Right lobe of liver (tissue), 6 donors: Measurements from ENCODE around the gene KRT71. TPM values are rescaled to one million over a fixed set of nuclear protein-coding genes. Genes with fewer than 3 reads are reported as not detected.

ENCODE experiments used
- ATAC-seq, 4 donors: fragments of 200-7000 bp; cut with Tn5 transposase; one replicate each; pipeline ENCODE4 v1.9.1; 2020; ENCODE audit warnings: mild to moderate bottlenecking in 4 of 4, moderate library complexity in 4 of 4
- DNase-seq, 3 donors: peaks; one replicate each; pipeline ENCODE4 v3.0.0-alpha.2; 2020
- H3K27ac ChIP-seq, 3 donors: fragments of 200-600 bp; one replicate each; pipeline ENCODE4 v1.8.0; 2022
- H3K27me3 ChIP-seq, 2 donors: fragments of 200-600 bp; one replicate each; pipeline ENCODE4 v1.8.0; 2022
- H3K36me3 ChIP-seq, 4 donors: fragments of 200-600 bp; sonication (generic) in 1 of 4; one replicate each; pipeline versions ENCODE4 v1.5.1 to v1.8.0; 2017 to 2022; ENCODE audit warnings: control low read depth in 1 of 4
- H3K4me1 ChIP-seq, 4 donors: fragments of 200-600 bp; sonication (generic) in 1 of 4; one replicate each; pipeline versions ENCODE4 v1.5.1 to v1.8.0; 2017 to 2022; ENCODE audit warnings: control low read depth in 1 of 4
- H3K4me3 ChIP-seq, 3 donors: fragments of 200-600 bp; one replicate each; pipeline ENCODE4 v1.8.0; 2022
- H3K9me3 ChIP-seq, 4 donors: fragments of 200-600 bp; sonication (generic) in 1 of 4; one replicate each; pipeline versions ENCODE4 v1.5.1 to v1.8.0; 2017 to 2022; ENCODE audit warnings: control low read depth in 1 of 4
- CTCF ChIP-seq, 4 donors: fragments of 200-600 bp in 3 of 4; fragments of 450-650 bp in 1 of 4; IDR thresholded peaks; one replicate each; pipeline versions ENCODE4 v1.5.1 to v1.8.0; 2016 to 2022; ENCODE audit warnings: antibody characterized with exemption in 4 of 4, mild to moderate bottlenecking in 2 of 4
- POLR2A ChIP-seq: fragments of 450-650 bp; IDR thresholded peaks from one replicate; pipeline ENCODE4 v1.6.1; 2017; ENCODE audit warnings: antibody characterized with exemption, mild to moderate bottlenecking
- WGBS: methylation state at CpG from one replicate; pipeline ENCODE4 v1.1.6; 2018; ENCODE audit warnings: low coverage, low lambda C conversion rate; ENCODE audit not compliant: insufficient coverage; ENCODE audit errors: missing lambda C conversion rate; 5-methylcytosine and 5-hydroxymethylcytosine counted together
- intact Hi-C, 2 donors: fragments of 100-400 bp; cut with DNase I; formaldehyde crosslinking; loops; one replicate each; pipeline versions ENCODE4 v1.11.2 to v1.14.1; 2022
- total RNA-seq, 6 experiments: library from RNA; depleted of rRNA in 2 of 6; stranded (reverse); fragments of >200 nt in 2 of 6; fragmentation: NEBNext Ultra II Directional in 3 of 6; extraction: Animal tissue kit (Norgen Biotek cat#: 25700) in 3 of 6; gene quantifications; one replicate each; pipeline versions ENCODE4 v1.1.0 to v1.2.4, GENCODE V29; 2016 to 2023
- donor health status: DM: no; HTN: yes; CAD: no.
- donor health status: DM: no; HTN: no; CAD: no.
- donor health status: DM: no; HTN: no; CAD: no.
- donor health status: DM: no; HTN: yes; CAD: no.
- donor health status: DM: no; HTN: yes; CAD: no.

Gene KRT71
- total RNA-seq, 6 experiments from 2014 or later, result not detected

- no peak for ATAC-seq
- WGBS, result 96% methylated on average over 3 of the region's 10 CpGs
- no peak for DNase-seq
- no peaks in the 10 kb centered on the region for H3K36me3 ChIP-seq
- no peak overlapping the region for H3K4me3 ChIP-seq
- H3K27me3 ChIP-seq, result no peaks in the 10 kb centered on the region
- H3K4me1 ChIP-seq, result no peaks in the 10 kb centered on the region
- no peak for TF ChIP-seq POLR2A
- TF ChIP-seq CTCF (IDR thresholded peaks at IDR 0.05), result no peak
- H3K27ac ChIP-seq, result no peak overlapping the region
- H3K9me3 ChIP-seq, result no peaks in the 10 kb centered on the region
- intact Hi-C loops, result loop anchor here in 1 of 2 donors (10.0 kb wide), 1 partner anchor 404 kb away; no protein-coding TSS in a partner anchor
These were observed 17.6 kb upstream of the KRT71 start for GRCh38 chr12:52570511-52570910.

- WGBS, result 88% methylated on average over 11 of the region's 12 CpGs
- no peaks in the 10 kb centered on the region for H3K9me3 ChIP-seq
- TF ChIP-seq CTCF (IDR thresholded peaks at IDR 0.05) (no peak), POLR2A (no peak)
- ATAC-seq (no peak), DNase-seq (peak in 1 of 3 donors; percentile 27)
- no peaks in the 10 kb centered on the region for H3K4me1 ChIP-seq
- no peaks in the 10 kb centered on the region for H3K27me3 ChIP-seq
- H3K4me3 ChIP-seq, result no peak overlapping the region
- H3K36me3 ChIP-seq, result no peaks in the 10 kb centered on the region
- no peak overlapping the region for H3K27ac ChIP-seq
- intact Hi-C loops, result loop anchor here in 1 of 2 donors (10.0 kb wide), 1 partner anchor 173 kb away; no protein-coding TSS in a partner anchor
These were observed 15.2 kb upstream of the KRT71 start for GRCh38 chr12:52568111-52568510.

- no CpG with 5 or more reads among the region's 8 CpGs for WGBS
- ATAC-seq (peak in 2 of 4 donors; percentile 23 to 34), DNase-seq (no peak)
- no peaks in the 10 kb centered on the region for H3K36me3 ChIP-seq
- no peaks in the 10 kb centered on the region for H3K27me3 ChIP-seq
- intact Hi-C loops, result loop anchor here in 1 of 2 donors (10.0 kb wide), 1 partner anchor 172 kb away; no protein-coding TSS in a partner anchor
- no peaks in the 10 kb centered on the region for H3K4me1 ChIP-seq
- no peak overlapping the region for H3K4me3 ChIP-seq
- TF ChIP-seq POLR2A (no peak), CTCF (IDR thresholded peaks at IDR 0.05) (no peak)
- H3K27ac ChIP-seq, result no peak overlapping the region
- H3K9me3 ChIP-seq, result no peaks in the 10 kb centered on the region
These were observed 13.9 kb upstream of the KRT71 start for GRCh38 chr12:52566847-52567291.

GRCh38 chr12:52564582-52564981 is 11.6 kb upstream of the KRT71 start:
- H3K36me3 ChIP-seq, result no peaks in the 10 kb centered on the region
- H3K27ac ChIP-seq, result no peak overlapping the region
- intact Hi-C loops, result loop anchor here in 1 of 2 donors (10.0 kb wide), 1 partner anchor 170 kb away; no protein-coding TSS in a partner anchor
- H3K4me3 ChIP-seq, result no peak overlapping the region
- no peaks in the 10 kb centered on the region for H3K4me1 ChIP-seq
- ATAC-seq (no peak), DNase-seq (no peak)
- no peaks in the 10 kb centered on the region for H3K9me3 ChIP-seq
- no peaks in the 10 kb centered on the region for H3K27me3 ChIP-seq
- no peak for TF ChIP-seq CTCF (IDR thresholded peaks at IDR 0.05)
- no peak for TF ChIP-seq POLR2A
- WGBS, result no CpG with 5 or more reads among the region's 1 CpG
